Spleen (tissue), 11 donors: ENCODE results near the gene DOCK4. TPM values are rescaled to one million over a fixed set of nuclear protein-coding genes. Genes with fewer than 3 reads are reported as not detected.

Experiments used
- DNase-seq: peaks from one replicate; pipeline ENCODE4 v3.0.0-alpha.2; 2020
- H3K27ac ChIP-seq, 8 donors: fragments of 200-600 bp; sonication (generic) in 7 of 8; 1 replicate in 4 of 8; 2 replicates in 4 of 8; pipeline versions ENCODE4 v1.5.0 to v1.8.0; 2016 to 2021; ENCODE audit warnings: inconsistent platforms in 4 of 8, mild to moderate bottlenecking in 4 of 8, moderate library complexity in 1 of 8
- H3K27me3 ChIP-seq, 7 donors: fragments of 200-600 bp; sonication (generic) in 6 of 7; replicated peaks in 1 of 7; 1 replicate in 4 of 7; 2 replicates in 3 of 7; pipeline versions ENCODE4 v1.5.0 to v1.8.0; 2016 to 2021; ENCODE audit warnings: inconsistent platforms in 3 of 7, mild to moderate bottlenecking in 1 of 7
- H3K36me3 ChIP-seq, 6 donors: fragments of 200-600 bp; sonication (generic) in 5 of 6; 1 replicate in 4 of 6; 2 replicates in 2 of 6; pipeline versions ENCODE4 v1.5.0 to v1.8.0; 2016 to 2021; ENCODE audit warnings: inconsistent platforms in 2 of 6
- H3K4me1 ChIP-seq, 6 donors: fragments of 200-600 bp; sonication (generic) in 5 of 6; 1 replicate in 3 of 6; 2 replicates in 3 of 6; pipeline versions ENCODE4 v1.5.0 to v1.8.0; 2016 to 2021; ENCODE audit warnings: inconsistent platforms in 3 of 6
- H3K4me3 ChIP-seq, 8 donors: fragments of 200-600 bp; sonication (generic) in 7 of 8; 1 replicate in 4 of 8; 2 replicates in 4 of 8; pipeline versions ENCODE4 v1.5.0 to v1.8.0; 2016 to 2021; ENCODE audit warnings: inconsistent platforms in 4 of 8, mild to moderate bottlenecking in 4 of 8, moderate library complexity in 2 of 8
- H3K9me3 ChIP-seq, 8 donors: fragments of 200-600 bp; sonication (generic) in 7 of 8; 1 replicate in 4 of 8; 2 replicates in 4 of 8; pipeline versions ENCODE4 v1.5.0 to v1.8.0; 2016 to 2021; ENCODE audit warnings: inconsistent platforms in 4 of 8
- POLR2A ChIP-seq, 3 donors: fragments of 450-650 bp; IDR thresholded peaks; one replicate each; pipeline ENCODE4 v1.5.1; 2017; ENCODE audit warnings: antibody characterized with exemption in 3 of 3, mild to moderate bottlenecking in 1 of 3
- POLR2AphosphoS5 ChIP-seq, 3 donors: sonication (generic); formaldehyde crosslinking; IDR thresholded peaks; one replicate each; pipeline ENCODE4 v1.5.1; 2017; ENCODE audit warnings: antibody characterized with exemption in 3 of 3
- WGBS, 5 donors: extraction: QIAGEN DNeasy Blood & Tissue Kit in 3 of 5; methylation state at CpG; one replicate each; pipeline versions ENCODE4 v1.1.5 to v1.1.7; 2013 to 2018; 5-methylcytosine and 5-hydroxymethylcytosine counted together
- intact Hi-C: fragments of 100-400 bp; cut with DNase I; formaldehyde crosslinking; loops from one replicate; pipeline ENCODE4 v1.15.0; 2023; ENCODE audit warnings: low total_unique reads
- polyA plus RNA-seq, 3 donors: library from polyadenylated mRNA; stranded (reverse); fragments of 200-250 nt; gene quantifications; one replicate each; pipeline ENCODE4 v1.2.1, GENCODE V29; 2013
- total RNA-seq, 7 donors: library from RNA; depleted of rRNA in 3 of 7; stranded (reverse); fragments of >200 nt in 3 of 7; fragmentation: NEBNext Ultra II Directional in 4 of 7; extraction: Animal tissue kit (Norgen Biotek cat#: 25700) in 4 of 7; gene quantifications; one replicate each; pipeline versions ENCODE4 v1.1.0 to v1.2.1, GENCODE V29; 2016 to 2021
- TF ChIP-seq, protein P1 (sequence below), 11 experiments: fragments of 200-600 bp in 7 of 11; fragments of 450-650 bp in 4 of 11; sonication (generic) in 4 of 11; IDR thresholded peaks in 8 of 11; conservative IDR thresholded peaks in 3 of 11; 1 replicate in 7 of 11; 2 replicates in 4 of 11; pipeline versions ENCODE4 v1.4.0 to v1.8.0; 2016 to 2021; ENCODE audit warnings: antibody characterized with exemption in 11 of 11, inconsistent platforms in 4 of 11, mild to moderate bottlenecking in 1 of 11
- donor health status: healthy with polysubstance abuse.
- donor health status: DM: no; HTN: no; CAD: no; lungs with moderate emphysema.
- donor health status: DM: no; HTN: no; CAD: no.
- donor health status: Bipolar disorder and iron deficiency.
- donor health status: healthy.
- donor health status: DM: no; HTN: no; CAD: no.
- donor health status: DM: yes; HTN: yes; CAD: no.

Gene DOCK4
- total and polyA plus RNA-seq, 10 donors: 1.4 to 26.9 (median 14.2) TPM

DNA sequence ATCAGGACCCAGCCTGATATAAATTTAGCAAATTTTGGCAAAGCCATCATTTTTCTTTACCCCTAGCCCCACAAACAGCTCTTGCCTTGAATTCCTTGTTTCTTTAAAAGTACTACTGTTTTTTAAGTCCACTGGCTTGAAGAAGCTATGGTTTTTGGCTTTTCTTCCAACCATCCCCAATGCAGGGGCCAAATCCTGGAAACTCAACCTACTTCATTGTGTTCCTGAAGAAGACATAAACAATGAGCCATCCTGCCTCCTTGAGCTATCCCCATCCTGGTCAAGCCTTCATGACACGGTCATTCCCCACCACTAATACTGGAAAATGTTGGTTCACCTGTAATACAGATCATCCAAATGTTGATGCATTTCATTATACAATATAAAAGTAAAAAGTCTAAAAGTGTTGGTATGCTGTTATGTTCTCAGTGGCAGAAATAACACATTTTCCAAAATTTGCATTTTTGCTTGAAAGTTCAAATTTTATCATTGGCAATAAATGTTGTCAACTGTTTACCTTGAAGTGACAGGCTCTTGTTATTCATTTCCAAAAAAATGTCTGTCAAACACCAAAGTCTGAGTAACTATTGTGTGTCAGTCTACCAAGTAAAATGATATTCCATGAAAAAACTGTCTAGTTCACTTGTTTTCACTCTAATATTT is 92.2 kb downstream of the DOCK4 start:
- no peak overlapping the region for H3K4me3 ChIP-seq
- H3K27me3 ChIP-seq: no peaks in the 10 kb centered on the region
- H3K4me1 ChIP-seq: peaks cover 0 to 11% (median 0%) of the 10 kb centered on the region in 6 donors
- H3K9me3 ChIP-seq: no peaks in the 10 kb centered on the region
- 78 to 98% (median 96%) methylated on average over 1 of the region's 1 CpG for WGBS, 5 donors
- intact Hi-C loops: no loop called here
- H3K36me3 ChIP-seq: no peaks in the 10 kb centered on the region
- no peak overlapping the region for H3K27ac ChIP-seq
- TF ChIP-seq POLR2AphosphoS5 (IDR thresholded peaks at IDR 0.05) (no peak), POLR2A (IDR thresholded peaks at IDR 0.05) (no peak)
- TF ChIP-seq, protein P1, sequence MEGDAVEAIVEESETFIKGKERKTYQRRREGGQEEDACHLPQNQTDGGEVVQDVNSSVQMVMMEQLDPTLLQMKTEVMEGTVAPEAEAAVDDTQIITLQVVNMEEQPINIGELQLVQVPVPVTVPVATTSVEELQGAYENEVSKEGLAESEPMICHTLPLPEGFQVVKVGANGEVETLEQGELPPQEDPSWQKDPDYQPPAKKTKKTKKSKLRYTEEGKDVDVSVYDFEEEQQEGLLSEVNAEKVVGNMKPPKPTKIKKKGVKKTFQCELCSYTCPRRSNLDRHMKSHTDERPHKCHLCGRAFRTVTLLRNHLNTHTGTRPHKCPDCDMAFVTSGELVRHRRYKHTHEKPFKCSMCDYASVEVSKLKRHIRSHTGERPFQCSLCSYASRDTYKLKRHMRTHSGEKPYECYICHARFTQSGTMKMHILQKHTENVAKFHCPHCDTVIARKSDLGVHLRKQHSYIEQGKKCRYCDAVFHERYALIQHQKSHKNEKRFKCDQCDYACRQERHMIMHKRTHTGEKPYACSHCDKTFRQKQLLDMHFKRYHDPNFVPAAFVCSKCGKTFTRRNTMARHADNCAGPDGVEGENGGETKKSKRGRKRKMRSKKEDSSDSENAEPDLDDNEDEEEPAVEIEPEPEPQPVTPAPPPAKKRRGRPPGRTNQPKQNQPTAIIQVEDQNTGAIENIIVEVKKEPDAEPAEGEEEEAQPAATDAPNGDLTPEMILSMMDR (IDR thresholded peaks at IDR 0.05 in 8 of 11, conservative IDR thresholded peaks at IDR 0.05 in 3 of 11): no peak
- no peak for DNase-seq

DNA sequence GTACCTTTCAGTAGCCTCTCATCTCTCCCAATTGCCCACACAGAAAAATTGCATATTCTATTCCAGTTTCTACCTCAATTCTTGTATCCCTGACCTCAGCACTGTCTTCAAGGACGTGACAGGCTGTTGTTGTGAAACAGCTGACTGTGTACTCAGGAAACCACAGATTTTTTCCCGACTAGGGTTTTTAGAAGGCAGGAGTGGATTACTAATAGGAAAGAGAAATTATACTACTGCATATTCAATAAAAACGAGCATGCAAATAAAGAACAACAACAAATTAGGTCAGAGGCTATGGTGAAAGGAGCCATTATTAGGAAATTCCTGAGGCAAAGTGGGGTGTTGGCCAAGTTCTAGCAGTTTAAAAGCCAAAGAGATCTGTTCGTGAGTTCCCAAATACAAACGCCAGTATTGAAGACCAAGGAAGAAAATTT is 93.4 kb downstream of the DOCK4 start:
- no peak for DNase-seq
- Histone ChIP-seq H3K4me1 (peaks cover 0 to 15% (median 0%) of the 10 kb centered on the region in 6 donors), H3K27ac (peak overlapping the region in 4 of 8 donors; percentile 41 to 61 (median 47)), H3K4me3 (no peak overlapping the region), H3K9me3 (no peaks in the 10 kb centered on the region), H3K36me3 (no peaks in the 10 kb centered on the region), H3K27me3 (no peaks in the 10 kb centered on the region)
- peak in 1 of 3 donors; percentile 46 for TF ChIP-seq POLR2AphosphoS5 (IDR thresholded peaks at IDR 0.05)
- TF ChIP-seq POLR2A (IDR thresholded peaks at IDR 0.05): no peak
- intact Hi-C loops: no loop called here
- WGBS, 5 donors: 18 to 43% (median 29%) methylated on average over 5 of the region's 5 CpGs

DNA sequence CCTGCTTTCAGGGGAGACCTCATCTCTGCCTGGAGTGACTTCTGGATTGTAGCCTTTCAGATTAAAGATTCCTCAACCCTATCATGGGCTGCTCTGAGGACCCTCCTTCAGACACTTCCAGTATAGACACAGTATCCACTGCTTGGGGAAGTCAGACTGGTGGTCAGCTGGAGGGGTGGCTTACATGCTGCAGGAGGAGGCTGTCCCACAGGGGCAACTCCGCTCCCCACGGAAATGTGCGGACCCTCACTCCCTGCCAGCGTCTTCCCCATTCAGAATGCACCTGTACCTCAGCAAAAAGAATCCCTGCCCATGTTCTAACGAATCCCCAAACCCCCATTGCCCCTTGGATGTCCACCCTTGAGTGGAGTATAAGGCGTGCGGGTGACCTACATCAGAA is 95.5 kb downstream of the DOCK4 start:
- Histone ChIP-seq H3K4me3 (no peak overlapping the region), H3K9me3 (no peaks in the 10 kb centered on the region), H3K27ac (no peak overlapping the region), H3K36me3 (no peaks in the 10 kb centered on the region), H3K27me3 (no peaks in the 10 kb centered on the region), H3K4me1 (peaks cover 0 to 15% (median 0%) of the 10 kb centered on the region in 6 donors)
- TF ChIP-seq POLR2AphosphoS5 (IDR thresholded peaks at IDR 0.05): no peak
- no peak for TF ChIP-seq POLR2A (IDR thresholded peaks at IDR 0.05)
- TF ChIP-seq, protein P1 (IDR thresholded peaks at IDR 0.05 in 8 of 11, conservative IDR thresholded peaks at IDR 0.05 in 3 of 11): no peak
- DNase-seq: no peak
- intact Hi-C loops: no loop called here
- WGBS, 5 donors: 90 to 98% (median 94%) methylated on average over 7 of the region's 7 CpGs

DNA sequence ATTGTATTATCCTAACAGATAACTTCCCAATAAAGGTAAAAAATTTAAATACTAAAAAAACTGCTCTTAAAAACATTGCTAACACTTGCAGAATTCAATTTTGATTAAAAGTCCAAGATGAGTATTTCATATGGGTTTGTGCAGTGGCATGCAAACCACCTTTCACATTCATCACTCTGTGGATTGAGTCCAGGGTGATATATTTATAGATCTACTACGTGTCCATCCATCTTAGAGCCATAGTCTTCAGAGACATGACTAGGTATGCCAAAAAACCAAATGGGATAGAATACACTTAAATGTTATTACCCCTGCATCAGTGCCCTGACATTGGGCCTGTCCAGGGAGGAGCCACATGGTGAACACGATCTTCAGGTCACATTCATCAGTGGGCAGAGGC is 96.0 kb downstream of the DOCK4 start:
- no peak overlapping the region for H3K4me3 ChIP-seq
- no peaks in the 10 kb centered on the region for H3K9me3 ChIP-seq
- H3K27me3 ChIP-seq: no peaks in the 10 kb centered on the region
- WGBS, 5 donors: 78 to 94% (median 91%) methylated on average over 2 of the region's 2 CpGs
- peaks cover 0 to 15% (median 0%) of the 10 kb centered on the region in 6 donors for H3K4me1 ChIP-seq
- no peak for DNase-seq
- TF ChIP-seq POLR2AphosphoS5 (IDR thresholded peaks at IDR 0.05): no peak
- TF ChIP-seq, protein P1 (IDR thresholded peaks at IDR 0.05 in 8 of 11, conservative IDR thresholded peaks at IDR 0.05 in 3 of 11): no peak
- TF ChIP-seq POLR2A (IDR thresholded peaks at IDR 0.05): no peak
- H3K27ac ChIP-seq: no peak overlapping the region
- intact Hi-C loops: no loop called here
- H3K36me3 ChIP-seq: no peaks in the 10 kb centered on the region
